DMS114 treated with DMSO at 0.1 percent for 48 hours (cell line): ENCODE data around the gene FAM170B.

Source experiments
- DNase-seq: peaks from one replicate; lab custom pipeline; 2025; ENCODE audit not compliant: unreplicated experiment; lab: John Stamatoyannopoulos, UW

The FAM170B gene

DNA sequence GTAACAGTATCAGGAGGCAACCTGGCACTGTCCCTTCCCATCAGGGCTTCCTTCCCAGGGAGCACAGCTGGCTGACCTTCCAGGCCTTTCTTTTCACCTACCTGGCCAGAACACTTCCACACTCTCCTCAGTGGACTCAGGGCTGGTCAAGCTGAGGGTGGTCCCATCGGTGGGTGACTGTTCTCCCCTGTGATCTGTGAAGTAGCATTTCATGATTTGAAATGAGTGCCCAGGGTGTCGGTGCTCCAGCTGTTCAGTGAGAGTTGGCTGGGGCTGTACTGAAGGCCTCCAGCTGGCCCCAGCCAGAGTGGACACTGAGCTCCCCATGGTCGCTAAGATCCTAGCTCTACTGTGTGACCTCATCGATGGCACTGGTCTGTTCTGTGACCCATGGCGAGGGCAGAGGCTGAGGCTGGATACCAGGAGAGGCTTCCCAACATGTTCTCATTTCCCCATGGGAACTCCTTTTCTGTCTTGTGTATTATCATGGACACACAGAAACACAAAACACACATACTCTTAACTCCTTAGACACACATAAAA lies at the start of gene FAM170B:
Gene FAM170B, minus strand, starts transcription at position 316 of the 543 bp plus-strand sequence. Its CDS starts 103 bp downstream, at position 213.
- DNase-seq, result no peak

DNA sequence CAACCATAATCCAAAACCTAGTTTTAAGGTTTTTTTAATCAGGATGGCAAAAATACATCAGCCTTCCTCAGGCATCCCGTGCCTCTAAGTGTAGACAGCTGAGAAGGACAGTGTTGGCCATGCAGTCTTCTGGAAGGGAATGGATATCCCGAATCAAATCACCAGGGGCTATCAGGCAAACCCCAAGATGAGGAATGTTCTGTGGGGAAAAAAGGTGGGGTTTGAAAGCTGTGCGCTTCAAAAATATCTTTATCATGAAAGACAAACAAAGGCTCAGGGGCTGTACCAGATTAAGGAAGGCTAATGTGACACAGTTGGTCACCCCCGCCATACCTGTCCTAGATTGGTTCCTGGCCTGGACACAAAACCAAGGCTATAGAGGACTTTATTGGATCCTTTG lies 49.0 kb upstream of the FAM170B start:
- no peak for DNase-seq

DNA sequence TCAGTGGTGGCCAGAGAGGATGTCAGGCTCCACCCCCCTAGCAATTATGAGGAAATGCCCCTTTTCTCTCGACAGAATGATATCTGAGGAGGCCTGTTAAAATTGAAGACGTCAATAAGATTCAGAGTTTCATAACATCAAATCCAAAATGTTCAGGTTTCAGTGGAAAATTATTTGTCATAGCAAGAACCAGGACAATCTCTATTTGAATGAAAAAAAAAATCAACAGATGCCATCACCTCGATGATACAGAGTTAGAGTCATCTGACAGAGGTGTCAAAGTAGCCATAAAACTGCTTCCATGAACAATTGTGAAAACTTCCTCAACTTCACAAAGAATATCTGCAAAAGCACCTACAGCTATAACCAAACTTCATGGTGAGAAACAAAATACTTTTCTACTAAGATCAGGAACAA lies 46.6 kb upstream of the FAM170B start:
- no peak for DNase-seq

GRCh38 chr10:49179699-49180443 lies 46.0 kb upstream of the FAM170B start:
- DNase-seq, result no peak

DNA sequence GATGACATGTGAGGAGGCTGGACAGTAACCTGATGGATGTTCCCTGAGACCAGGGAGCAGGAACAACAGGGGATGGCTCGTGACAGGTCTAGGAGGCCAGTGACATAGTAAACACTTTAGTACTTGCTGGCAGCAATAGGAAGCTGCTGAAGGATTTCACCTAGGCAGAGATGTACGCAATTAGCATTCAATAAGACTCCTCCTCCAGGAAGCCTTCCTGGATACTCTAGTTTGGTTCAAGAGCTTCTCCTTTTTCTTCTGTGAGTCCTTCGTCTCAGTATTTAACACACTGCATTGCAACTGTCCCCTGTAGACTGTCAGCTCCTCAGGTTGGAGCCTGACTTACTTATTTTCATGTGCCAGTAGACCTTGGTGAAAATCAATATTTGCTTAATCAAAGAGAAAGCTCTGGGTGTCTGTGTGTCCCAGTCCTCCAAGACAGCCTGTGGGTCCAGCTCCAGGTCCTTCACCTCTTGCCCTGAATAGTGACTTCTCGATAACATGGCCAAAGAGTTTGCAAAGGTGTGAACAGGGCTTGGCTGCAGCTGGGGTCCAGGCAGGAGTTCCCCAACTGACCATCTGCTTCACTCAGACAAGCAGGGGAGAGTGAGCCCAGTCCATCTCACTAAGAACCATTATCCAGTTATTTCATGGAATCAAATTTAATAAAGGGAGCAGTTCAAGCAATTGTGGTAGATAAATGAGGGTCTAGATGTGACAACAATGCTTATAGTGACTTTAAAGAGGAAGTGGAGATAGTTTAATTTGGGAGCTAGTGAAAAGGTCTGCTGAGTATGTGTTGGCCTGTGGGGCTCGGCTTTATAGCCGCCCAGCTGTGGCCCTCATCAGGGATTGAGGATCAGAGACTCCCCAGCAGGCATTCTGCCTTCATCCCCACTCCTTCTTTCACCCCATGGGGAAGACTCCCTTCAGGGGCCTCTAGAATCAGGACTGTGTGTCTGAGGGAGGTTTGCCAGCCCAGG lies 45.0 kb upstream of the FAM170B start:
- no peak for DNase-seq

DNA sequence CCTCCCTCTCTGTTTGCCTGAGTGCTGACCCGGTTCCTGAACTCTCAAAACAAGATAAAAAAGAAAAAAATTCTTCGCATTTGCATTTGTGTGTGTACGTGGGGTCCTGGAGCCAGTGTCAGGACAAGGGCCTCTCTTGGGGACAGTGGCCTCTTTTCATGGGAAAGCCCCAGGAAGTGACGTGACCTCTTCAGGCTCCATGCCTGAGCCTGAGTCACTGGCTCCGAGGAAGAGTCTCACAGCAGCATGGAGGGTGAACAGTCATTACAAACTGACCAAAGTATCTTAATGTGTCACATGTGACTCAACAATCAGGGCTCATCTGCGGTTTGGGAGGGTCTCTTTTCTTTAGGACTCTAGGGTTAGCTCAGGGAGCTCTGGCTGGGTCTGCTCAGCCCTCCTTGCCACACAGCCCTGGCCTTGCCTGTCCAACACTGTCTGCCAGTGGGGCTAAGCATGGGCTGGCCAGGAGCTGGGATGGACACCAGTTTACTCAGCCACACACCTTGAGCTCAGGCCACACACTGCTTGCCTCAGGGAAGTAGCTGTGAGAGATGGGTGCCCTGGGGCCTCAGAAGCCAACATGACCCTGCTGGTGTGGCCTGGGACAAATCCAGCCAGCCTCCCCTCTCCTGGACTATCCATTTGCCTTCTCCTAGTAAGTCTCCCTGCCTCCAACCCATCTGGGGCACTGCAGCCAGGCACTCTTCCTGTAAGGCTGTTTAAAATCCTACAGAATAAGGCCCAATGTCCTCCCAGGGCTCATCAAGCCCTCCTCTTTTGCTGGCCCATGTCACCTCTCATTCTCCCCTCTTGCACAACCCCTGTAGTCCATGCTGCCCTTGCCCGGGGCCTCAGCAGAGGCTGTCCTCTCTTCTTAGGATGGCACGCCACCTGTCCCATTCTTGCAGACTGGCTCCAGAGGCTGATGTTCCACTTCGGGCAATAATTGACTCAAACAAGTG lies 43.9 kb upstream of the FAM170B start:
- DNase-seq, result no peak

- no peak for DNase-seq
Measured at GRCh38 chr10:49176310-49177268, 42.8 kb upstream of the FAM170B start.

DNA sequence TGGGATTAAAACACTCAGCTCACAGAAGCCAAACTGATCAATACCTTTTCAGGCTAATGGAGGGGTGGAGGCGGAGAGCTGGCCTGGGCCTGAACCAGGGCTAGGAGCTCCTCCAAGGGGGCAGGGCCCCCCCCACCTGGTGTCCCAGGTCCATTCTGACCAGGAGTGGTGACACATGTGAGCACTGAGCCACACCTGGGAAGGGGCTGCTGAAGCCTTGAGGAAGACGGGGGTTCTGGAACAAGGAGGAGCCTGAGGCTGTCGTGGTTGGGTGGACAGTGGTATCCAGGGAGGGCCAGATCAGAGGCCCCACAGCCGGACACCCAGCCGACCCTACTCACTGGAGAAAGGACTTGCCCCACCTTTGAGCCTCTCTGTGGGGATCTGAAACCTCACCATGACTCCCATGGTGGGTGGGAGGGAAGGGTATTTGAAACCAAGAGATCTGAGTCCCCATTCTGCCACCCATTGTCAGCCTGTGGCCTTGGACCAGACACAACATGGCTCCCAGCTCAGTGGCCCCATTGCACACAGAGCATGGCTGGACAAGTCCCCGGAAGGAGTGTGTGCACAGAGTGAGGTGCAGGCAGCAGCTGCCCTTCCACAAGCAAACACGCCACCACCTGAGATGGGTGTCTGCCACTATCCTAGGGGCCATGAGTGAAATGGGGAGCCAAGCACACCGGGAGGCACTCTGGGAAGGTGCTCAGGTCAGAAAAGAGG lies 41.9 kb upstream of the FAM170B start:
- no peak for DNase-seq

DNA sequence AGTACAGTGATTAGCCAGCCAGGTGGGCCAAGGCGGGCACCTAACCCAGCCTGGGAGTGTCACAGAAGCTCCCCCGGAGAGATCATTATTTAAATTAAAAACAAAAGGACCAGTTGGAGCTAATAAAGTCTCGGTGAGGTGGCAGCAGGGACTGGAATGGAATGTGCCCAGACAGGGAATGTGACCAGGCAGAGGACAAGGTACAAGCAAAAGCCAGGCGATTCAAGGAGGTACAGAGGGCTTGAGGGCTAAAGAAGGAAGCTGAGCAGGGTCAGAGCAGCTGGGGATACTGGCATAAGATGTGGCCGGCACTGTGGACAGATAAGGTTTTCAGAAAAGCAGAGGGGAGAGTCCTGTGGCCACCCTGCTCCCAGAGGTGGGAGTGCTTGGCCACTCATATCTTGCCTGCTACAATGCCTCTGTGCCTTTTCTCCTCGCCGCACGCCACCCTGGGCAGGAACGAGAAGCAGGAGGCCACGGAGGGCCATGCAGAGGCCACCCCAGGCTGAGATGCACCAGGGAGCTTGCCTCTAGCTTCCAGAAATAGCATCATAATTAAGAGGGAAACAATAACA lies 41.2 kb upstream of the FAM170B start:
- no peak for DNase-seq

DNA sequence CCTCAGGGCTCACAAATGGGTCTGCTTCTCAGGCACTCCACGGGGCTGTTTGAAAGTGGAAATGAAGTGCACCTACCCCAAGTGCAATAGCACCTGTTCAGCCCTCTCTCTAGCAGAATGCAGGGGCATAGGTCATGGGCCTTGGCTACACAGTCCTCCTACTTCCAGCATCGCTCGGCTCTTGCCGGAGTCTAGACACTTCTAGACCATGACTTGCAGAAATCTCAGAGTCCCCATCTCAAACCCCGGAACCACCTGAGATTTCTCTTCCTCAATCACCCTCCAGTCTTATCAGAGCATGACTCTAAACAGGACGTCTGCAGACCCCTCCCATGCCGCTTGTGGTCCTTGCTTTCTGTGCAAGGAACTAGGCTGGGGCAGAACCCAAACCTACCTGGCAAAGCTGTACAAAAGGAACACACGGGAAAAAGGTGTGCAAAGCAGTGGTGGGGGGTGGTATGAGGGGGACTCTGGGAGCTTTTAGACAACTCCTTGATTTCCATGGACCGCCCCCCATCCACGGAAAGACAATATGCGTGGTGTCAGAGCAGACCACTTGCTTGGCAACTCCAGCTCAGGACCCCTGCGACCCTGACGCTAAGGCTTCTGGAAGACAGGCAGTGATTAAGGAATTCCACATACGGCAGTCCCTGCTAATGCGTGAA lies 40.6 kb upstream of the FAM170B start:
- no peak for DNase-seq

DNA sequence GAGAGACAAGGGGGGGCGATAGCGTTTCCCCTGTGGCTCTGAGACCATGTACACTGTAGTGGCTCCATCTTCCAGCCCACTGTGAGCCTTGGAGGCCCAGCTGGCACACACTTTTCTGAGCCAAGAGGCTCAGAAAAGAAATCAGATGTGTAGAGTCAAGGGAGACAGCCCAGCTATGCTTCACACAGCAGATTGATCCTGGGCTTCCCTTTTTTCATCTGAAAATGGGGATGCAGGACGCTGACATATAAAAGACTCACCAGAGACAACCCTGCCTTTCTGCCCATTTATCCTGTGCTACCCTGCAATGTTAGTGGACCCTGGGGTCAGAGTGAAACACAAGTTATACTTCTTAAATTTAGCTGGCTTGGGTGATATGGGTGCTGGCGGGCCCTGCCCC lies 40.0 kb upstream of the FAM170B start:
- DNase-seq, result no peak

- DNase-seq, result no peak
Measured at GRCh38 chr10:49173201-49173772, 39.5 kb upstream of the FAM170B start.

DNA sequence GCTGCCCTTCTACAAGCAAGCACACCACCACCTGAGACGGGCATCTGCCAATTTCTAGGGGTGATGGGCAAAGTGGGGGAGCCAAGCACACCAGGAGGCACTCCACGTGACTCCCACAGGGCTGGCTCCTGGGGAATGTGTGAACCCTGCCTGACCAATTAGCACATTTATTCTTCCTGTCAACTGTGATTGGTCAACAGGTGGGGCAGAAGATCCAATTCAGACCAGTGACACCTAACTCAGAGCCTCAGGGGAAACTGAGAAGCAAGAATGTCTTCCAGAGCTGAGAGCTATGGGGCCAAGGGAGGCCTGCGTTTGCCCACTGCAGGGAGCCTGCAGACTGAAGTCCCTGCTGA lies 38.9 kb upstream of the FAM170B start:
- no peak for DNase-seq

DNA sequence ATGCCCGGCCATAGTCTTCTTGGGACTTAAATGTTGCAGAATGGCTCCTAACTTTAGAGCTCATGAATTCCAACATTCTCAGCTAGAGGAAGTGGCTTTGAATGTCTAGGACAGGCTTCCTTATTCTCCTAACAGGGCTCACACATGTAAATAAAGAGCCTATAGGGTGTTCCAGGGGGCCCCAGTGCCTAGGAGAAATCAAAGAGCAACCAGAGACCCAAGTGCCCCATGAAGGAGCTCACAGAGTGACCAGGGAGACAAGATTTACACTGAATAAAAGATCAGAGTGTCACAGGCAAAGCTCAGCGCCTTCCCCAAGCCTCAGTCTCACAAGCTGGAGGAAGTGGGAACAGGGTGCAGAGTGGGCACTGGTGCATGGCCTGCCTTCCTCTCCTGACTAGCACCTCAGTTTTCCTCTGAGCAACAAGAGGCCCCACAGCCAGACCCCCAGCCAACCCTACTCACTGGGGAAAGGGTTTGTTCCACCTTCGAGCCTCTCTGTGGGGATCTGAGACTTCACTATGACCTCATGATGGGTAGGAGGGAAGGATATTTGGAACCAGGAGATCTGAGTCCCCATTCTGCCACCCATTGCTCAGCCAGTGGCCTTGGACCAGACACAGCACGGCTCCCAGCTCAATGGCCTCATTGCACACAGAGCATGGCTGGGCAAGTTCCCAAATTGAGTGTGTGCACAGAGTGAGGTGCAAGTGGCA lies 38.4 kb upstream of the FAM170B start:
- no peak for DNase-seq

DNA sequence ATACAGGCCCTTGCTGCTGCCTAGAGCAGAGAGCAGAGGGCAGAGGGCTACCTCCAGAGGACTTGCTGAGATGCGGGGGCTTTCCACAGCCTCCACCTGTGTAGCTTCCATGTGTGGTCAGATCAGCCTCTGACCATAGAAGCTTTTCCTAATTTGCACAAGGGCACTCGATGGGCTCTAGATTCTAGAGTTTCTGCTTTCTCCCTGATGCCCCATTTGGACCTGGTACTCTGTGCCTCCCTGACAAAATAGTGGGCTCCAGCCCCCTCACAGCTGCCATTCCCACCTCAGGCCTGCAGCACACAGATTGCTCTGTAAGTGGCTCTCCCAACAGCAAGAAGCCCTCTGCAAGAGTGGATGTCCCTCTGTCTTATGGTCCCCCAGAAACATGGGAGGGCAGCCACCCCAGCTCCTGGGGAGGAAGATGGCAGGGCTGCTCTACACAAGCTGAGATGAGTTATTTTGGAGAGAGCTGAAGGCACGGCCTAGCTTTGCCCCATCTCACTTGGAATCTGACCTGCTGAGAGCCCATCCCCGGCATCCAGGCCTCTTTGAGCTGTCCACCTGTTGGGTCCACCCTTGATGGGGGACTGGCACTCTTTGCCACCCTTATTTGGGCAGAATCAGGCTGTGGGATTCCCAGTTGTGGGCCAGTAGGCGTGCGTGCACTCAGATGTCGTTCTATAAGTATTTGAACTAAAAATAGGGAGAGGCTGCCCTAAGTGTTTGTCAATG lies 37.7 kb upstream of the FAM170B start:
- no peak for DNase-seq

DNA sequence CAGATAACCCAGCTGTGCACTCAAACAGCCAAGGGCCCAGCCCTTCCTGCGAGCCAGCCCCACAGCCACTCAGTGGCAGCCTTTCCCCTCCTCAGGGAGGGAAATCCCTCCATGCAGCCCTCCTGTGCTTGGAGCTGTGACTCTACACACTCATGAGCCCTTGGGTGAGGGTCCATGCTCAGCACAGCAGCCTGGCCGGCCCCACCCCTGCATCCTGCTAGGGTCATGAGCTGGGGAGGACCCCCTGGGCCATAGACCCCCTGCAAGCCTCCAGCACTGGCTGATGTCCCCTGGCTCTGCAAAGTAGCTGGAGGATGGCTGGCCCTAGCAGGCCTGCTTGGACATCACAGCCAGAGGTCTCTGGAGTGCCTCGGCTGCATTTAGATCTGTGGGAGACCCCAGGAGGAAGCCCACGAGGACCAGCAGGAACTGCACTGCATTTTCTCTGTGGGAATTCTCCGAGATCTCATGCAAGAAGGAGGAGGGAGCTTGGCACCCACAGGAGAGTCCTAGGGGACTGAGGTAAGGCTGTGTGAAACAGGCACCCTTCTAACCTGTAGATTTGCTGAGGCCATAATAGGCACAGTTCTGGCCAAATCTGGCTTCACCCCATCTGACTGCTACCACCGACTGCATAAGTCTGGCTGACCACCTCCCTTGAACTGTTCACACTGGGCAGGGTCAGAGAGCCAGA lies 37.0 kb upstream of the FAM170B start:
- no peak for DNase-seq
